Endometrium (tissue), 2 donors: Measurements from ENCODE around the gene ZDHHC19.
"Not testable (repeated sequence)": the region's sequence is repeated elsewhere in the genome, so short reads cannot be mapped to it uniquely, and the experiment has no call there.

Experiments used
- FAIRE-seq: peaks from 2 replicates; lab custom pipeline; 2012; peaks lifted over from hg19 to GRCh38; lab: Jason Lieb, UNC
- donor health status: control.
- donor health status: control.

ZDHHC19 gene

DNA sequence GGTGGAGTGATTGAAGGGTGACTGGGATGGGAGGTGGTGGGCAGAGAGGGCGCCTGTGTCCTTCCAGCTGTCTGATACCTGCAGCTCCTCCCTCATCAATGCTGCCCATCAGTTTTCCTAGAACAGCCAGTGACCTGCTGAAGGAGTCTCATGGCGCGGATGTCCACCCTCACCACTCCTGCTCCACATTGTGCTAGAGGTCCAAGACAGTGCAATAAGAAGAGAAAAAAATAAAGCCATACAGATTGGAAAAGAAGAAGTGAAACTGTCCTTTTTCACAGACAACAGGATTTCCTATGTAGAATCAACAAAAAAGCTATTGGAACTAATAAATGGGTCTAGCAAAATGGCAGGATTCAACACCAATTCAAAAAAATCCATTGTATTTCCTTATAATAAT lies 7.4 kb downstream of the ZDHHC19 start:
- FAIRE-seq: no peak

DNA sequence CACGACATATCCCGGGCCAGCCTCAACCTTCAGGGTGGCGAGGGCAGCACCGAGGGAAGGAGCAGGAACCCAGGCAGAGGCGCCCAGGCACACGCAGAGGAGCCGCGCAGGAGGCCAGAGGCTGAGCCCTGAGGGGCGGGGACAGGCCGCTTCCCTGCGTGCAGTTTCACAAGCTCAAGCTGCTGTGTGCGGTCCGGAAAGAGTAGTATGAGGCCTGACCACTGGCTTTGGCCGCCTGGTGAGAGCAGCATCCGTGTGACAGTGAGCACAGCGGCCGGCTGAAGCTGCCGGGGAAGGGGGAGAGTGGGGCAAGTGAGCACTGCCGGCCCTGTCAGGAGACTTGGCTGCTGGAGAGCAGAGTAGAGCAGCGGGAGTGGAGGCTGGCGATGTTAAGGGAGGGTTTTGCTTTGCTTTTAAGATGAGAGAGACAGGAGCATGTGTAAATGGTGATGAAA lies 8.7 kb downstream of the ZDHHC19 start:
- FAIRE-seq: no peak

- FAIRE-seq: no peak
Observed at GRCh38 chr3:196198771-196199753, 12.1 kb downstream of the ZDHHC19 start.

- no peak for FAIRE-seq
Observed at GRCh38 chr3:196198081-196198675, 13.0 kb downstream of the ZDHHC19 start.

- no peak for FAIRE-seq
Observed at GRCh38 chr3:196197524-196197923, 13.7 kb downstream of the ZDHHC19 start.

DNA sequence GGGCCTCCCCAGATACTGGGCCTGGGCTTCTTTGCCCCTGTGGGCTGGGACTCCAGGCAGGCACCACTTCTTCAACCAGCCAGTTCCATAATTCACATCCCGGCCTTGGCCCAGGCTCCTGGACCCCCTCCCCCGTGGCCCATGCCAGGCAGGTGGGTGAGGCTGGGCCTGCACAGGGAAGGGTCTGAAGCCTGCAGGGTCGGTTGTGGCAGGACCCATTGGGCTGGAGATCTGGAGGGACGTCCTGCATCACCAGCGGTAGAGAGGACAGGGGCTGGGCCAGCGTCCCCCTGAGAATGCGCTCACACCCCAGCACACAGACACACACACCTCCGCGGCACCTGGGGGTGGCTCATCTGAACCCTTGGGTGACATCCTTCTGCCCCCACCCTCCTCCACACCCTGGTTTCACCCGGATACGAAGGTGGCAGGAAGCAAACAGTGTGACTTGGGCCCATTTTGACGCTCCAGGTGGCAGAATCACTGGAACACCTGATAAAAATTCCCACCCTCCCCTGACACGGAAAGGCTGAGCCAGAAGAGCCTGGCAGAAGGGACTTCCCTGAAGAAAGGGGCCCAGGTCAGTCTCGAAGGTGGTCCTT lies 15.4 kb downstream of the ZDHHC19 start:
- no peak for FAIRE-seq

- FAIRE-seq: no peak
Observed at GRCh38 chr3:196194542-196194915, 16.7 kb downstream of the ZDHHC19 start.

GRCh38 chr3:196193736-196194541 lies 17.3 kb downstream of the ZDHHC19 start:
- no peak for FAIRE-seq

- FAIRE-seq: no peak
Observed at GRCh38 chr3:196193133-196193735, 18.0 kb downstream of the ZDHHC19 start.

- no peak for FAIRE-seq
Observed at GRCh38 chr3:196192524-196193051, 18.6 kb downstream of the ZDHHC19 start.

GRCh38 chr3:196192036-196192523 lies 19.1 kb downstream of the ZDHHC19 start:
- FAIRE-seq: no peak

DNA sequence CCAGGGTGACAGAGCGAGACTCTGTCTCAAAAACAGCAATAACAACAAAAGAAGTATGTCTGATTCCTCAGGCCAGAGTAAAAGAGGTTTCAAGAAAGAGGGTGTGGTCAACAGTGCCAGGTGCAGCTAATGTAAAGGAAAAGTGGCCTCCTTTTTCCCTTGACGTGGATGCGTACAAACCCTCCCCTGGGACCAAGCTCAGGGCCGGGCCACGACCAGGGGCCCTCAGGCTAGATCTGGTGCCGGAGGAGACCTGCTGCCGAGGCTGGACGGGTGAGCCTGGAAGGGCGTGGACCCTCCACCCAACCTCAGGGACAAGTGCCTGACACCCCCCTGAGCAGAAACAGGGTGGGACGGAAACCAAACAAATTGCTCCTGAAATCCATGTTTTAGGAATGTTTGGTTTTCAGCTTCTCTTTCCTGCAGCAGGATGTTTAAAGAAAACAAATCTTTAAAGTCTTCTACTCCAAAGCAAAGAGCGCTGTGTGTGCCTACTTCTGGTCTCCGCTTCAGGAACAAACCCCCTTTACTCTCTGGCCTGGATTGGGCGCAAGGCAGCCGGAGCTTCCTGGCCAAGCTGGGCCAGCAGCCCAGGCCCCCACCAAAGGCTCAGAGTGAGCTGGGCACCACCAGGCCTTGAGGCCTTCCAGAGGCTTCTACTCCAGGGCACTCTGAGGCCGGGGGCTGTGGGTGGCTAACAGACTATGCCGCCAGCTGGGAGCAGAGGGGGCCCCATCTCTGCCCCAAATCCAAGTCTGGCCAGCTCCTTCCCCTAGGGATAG lies 21.4 kb downstream of the ZDHHC19 start:
- no peak for FAIRE-seq

GRCh38 chr3:196186651-196187573 lies 24.3 kb downstream of the ZDHHC19 start:
- no peak for FAIRE-seq

DNA sequence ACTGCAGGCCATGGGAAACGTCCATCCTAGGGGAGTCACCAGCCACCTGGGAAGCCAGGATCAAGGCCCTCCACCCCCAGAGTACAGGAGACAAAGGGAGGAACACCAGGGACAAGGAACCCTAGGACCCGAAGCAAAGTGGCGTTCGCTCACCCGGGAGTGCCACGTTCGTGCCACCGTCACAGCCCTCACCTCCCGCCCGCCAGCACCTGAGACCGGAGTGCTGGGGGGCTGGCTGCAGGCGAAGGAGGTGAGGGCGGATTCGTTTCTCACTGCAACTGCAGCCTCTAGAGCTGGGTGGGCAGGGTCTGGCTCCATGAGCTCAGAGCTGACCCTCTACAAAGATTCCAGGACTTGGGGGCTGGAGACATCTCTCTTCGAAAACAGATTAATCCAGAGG lies 26.3 kb downstream of the ZDHHC19 start:
- no peak for FAIRE-seq

GRCh38 chr3:196184169-196184432 lies 27.1 kb downstream of the ZDHHC19 start:
- FAIRE-seq: not testable (repeated sequence)

- FAIRE-seq: no peak
Observed at GRCh38 chr3:196181127-196181546, 30.1 kb downstream of the ZDHHC19 start.

- no peak for FAIRE-seq
Observed at GRCh38 chr3:196180346-196180745, 30.9 kb downstream of the ZDHHC19 start.

DNA sequence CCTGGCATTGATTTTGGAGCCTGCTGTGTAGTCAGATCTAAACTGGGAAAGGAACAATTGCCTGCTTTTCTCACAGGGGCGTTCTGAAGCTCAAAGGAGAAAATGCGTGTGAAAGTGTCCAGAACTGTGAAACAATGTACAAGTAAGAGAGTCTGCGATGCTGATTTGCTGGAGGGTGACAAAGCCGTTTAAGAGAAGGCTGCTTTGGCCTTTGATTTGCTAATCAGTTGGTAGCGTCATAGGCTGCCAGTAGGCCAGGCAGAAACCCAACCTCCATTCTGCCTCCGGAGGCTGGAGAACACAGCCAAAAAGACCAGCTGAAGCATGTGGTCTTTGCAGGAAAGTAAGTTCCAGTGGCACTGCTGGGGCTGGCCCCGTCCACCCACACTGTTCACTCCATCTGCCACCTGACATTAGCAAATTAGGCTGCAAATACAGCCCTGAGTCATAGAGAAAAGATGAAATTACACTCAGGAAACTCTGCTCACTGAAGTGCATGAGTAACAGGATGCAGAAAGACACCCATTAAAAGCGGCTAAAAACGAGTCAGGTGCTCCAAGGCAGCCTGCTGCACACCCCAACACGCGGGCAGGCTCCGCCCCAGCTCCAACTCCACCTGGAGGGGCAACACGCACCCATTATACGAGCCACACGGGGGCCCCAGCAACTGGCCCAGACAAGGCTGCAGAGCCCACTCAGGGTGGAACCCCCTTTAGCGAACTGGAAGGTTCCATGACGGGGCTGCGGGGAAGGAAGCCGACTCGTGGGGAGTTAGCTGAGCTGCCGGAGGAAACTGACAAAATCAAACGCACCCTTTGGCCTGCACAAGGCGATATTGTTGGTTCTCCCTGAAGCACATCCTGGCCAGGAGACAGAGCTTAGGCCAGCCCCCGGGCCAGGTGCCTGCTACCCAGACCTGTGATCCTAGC lies 31.6 kb downstream of the ZDHHC19 start:
- no peak for FAIRE-seq
